NCI-H526 treated with DMSO at 0.1 percent for 48 hours (cell line): ENCODE measurements around the gene TUBB4B.

Source experiments
- DNase-seq: peaks from one replicate; lab custom pipeline; 2025; lab: John Stamatoyannopoulos, UW

Gene TUBB4B

DNA sequence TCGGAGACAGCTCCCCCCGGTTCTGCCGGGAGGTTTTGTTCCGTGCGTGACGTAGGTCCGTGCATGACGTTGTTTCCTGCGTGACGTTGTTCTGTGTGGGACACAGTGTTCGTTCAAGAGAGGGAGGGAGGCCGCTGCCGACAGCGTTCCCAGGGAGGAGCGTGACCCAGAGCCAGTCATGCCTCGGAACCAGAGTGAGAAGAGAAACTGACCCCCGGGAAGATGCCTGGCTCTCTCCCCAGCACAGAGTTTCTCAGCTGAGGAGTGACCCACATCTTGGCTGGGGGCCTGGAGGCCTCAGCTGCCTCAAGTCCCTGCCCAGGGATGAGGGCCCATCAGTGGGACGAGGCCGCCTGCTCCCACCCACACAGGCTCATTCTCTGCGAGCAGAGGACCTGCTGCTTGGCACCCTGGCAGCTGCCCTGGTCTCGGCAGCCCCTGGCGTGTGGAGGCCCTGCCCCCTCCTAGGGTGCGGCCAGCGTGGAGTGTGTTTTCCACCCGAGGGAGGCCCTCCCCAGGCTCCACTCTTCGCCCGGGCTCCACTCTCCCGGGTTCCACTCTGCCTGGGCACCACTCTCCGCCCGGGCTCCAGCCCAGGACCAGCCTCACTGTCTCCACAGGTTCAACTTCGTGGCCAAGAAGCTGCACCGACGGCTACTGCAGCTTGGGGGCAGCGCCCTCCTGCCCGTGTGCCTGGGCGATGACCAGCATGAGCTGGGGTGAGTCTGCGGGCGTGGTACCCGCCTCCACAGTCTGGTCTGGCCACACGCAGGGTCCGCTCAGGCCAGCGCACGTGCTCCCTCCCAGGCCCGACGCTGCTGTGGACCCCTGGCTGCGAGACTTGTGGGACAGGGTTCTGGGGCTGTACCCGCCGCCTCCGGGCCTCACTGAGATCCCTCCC, 27.7 kb upstream of the TUBB4B start:
- DNase-seq, result no peak

- DNase-seq, result no peak
These were observed 26.5 kb upstream of the TUBB4B start for GRCh38 chr9:137214620-137215019.

DNA sequence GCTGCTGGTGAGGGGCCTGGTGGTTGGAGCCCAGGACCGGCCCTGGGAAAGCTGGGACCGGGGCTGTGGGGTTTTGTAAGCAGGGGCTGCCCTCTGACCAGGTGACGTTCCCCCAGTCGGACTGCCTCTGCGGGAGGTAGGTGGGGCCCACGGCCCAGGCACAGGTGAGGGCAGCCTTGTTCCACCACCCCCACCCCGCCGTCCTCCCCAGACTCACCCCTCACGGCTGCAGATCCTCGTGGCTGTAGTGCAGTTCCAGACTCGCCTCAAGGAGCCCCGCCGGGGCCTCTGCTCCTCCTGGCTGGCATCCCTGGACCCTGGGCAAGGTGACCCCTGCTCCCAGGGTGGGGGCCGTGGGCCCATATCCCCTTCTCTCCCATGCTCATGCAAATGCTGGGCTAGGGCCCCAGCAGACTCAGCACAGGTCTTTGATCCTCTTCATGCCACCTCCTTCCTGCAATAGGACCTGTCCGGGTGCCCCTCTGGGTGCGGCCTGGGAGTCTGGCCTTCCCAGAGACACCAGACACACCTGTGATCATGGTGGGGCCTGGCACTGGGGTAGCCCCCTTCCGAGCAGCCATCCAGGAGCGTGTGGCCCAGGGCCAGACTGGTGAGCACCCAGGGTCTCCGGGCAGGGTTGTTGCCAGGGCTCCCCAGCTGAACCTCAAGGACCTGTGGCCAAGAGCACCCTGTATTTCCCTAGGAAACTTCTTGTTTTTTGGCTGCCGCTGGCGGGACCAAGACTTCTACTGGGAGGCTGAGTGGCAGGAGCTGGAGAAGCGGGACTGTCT, 25.7 kb upstream of the TUBB4B start:
- no peak for DNase-seq

DNA sequence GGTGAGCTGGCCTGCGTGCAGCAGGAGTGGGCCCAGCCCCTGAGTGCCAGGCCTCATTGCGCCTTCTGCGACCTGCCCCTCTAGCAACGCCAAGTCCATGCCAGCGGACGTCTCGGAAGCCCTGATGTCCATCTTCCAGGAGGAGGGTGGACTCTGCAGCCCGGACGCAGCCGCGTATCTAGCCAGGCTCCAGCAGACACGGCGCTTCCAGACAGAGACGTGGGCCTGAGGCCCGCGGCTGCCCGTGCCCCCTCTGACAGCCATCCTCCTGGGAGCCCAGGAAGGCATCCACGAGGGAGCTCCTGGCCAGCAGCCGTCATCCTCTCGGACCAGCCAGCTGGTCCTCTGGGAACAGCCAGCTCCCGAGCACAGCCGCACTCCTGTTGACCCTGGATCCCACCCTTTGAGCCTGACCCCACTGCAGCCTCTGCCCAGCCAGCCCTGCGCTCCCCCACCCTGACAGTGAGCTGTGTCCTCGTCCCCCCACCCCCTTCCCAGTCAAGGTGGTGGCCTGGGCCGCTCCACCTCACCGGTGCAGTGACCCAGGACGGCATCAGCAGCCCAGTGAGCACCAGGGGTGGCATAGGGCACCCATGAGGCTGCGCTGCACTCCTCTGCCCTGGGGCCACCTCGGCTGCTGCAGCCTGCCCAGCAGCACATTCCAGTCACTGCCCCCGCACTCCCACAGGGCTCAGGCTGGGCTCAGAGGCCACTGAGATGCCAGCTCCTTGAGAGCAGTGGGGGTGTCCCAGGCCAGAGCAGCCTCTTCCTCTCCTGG, 24.7 kb upstream of the TUBB4B start:
- DNase-seq, result no peak

GRCh38 chr9:137217276-137218211, 23.5 kb upstream of the TUBB4B start:
- no peak for DNase-seq

- DNase-seq, result no peak
These were observed 22.8 kb upstream of the TUBB4B start for GRCh38 chr9:137218212-137218753.

GRCh38 chr9:137218754-137219271, 22.3 kb upstream of the TUBB4B start:
- no peak for DNase-seq

GRCh38 chr9:137219757-137220316, 21.2 kb upstream of the TUBB4B start:
- no peak for DNase-seq

- DNase-seq, result no peak
These were observed 20.6 kb upstream of the TUBB4B start for GRCh38 chr9:137220317-137221094.

- no peak for DNase-seq
These were observed 20.0 kb upstream of the TUBB4B start for GRCh38 chr9:137221095-137221505.

DNA sequence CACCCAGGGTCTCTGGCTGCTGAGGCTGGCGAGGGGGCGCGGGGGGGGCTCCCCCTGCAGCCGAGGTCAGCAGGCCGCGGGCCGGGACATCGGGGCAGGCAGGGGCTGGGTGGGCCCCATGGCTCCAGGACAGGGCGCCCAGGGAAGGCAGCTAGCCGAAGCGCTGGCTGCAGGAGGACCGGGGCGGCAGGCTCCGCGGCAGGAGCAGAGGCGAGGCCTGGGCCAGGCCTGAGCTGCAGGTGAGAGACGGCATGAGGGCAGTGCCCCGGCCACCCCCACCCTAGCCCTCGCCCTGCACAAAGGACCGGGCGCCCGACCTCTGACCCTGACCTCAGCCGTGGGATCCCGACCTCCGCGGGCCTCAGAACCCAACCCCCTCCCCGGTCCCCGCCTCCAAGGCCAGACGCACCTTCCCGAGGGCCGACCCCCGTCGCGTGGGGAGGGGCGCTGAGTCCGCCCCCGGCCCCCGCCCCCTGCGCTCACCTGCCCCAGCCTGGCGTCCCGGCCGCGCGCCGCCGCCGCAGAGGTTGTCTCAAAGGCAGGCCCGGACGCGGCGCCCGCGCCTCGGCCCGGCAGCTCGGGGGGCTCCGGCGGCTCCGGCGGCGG, 19.5 kb upstream of the TUBB4B start:
- no peak for DNase-seq

DNA sequence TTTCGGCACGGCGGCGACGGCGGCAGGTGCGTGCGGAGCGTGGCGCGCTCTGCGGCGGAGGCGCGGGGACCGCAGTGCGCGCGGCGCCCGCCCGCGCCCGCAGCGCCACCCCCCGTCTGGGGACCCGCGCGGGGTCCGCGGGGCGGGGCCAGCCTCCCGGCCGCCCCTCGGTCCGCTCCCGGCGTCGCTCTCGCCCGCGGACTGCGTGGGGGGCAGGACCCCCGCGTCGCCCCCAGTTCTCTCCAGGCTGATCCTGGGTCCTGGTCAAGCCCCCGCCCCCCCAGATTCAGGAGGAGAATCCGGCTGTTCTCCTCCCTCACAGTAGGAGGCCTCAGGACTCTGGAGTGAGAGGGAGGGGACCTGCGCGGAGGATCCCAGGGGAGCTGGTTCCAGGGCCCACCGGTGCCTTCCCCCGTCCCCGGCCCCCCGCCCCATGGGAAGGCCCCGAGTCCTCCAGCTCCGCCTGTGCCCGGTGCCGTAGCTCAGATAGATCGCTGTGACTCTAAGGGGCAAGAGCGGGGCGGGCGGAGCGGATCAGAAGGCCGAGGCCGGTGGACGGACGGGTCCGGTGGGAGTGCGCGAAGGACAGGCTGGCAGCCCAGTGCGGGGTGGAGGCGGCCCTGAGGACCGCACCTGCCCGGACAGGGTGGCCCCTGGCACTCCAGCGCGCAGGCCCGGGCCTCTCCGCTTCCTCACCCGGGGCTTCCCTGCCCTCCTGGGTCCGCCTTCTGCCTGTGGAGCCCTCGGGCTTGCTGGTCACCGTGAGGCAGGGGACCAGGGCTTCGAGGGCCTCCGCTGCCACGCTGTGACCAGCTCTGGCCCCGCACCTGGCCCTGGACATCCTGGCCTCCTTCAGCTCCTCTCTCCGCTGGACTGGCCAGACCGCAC, 18.7 kb upstream of the TUBB4B start, which contains the start of gene RNF208:
RNF208 (minus strand) TSS at position 51 of the 888 bp plus-strand sequence. CDS start 1,028 bp downstream, outside the sequence.
- DNase-seq, result no peak

- DNase-seq, result peak; percentile 82
These were observed 17.8 kb upstream of the TUBB4B start for GRCh38 chr9:137223078-137223970.

- DNase-seq, result no peak
These were observed 16.0 kb upstream of the TUBB4B start, which contains the start of gene CYSRT1 for GRCh38 chr9:137224830-137225694. TSS of gene CYSRT1 (plus strand) at chr9:137225174. CDS start at chr9:137225622, 448 bp downstream.

- no peak for DNase-seq
These were observed 15.3 kb upstream of the TUBB4B start for GRCh38 chr9:137225699-137226331.
